Measurements from ENCODE around the gene PXT1. TPM values are rescaled to one million over a fixed set of nuclear protein-coding genes. Genes with fewer than 3 reads are reported as not detected.

Gene PXT1
- polyA plus RNA-seq, 1 experiment = not detected

- Histone ChIP-seq H3K4me3 (ENCODE audit: low read depth, low read length) (no peak overlapping the region), H3K27me3 (ENCODE audit: control insufficient read depth, insufficient read depth, low read length) (peaks cover 4% of the 10 kb centered on the region), H3K36me3 (ENCODE audit: control insufficient read depth, insufficient read depth, low read length) (no peaks in the 10 kb centered on the region)
- TF ChIP-seq, protein P1, sequence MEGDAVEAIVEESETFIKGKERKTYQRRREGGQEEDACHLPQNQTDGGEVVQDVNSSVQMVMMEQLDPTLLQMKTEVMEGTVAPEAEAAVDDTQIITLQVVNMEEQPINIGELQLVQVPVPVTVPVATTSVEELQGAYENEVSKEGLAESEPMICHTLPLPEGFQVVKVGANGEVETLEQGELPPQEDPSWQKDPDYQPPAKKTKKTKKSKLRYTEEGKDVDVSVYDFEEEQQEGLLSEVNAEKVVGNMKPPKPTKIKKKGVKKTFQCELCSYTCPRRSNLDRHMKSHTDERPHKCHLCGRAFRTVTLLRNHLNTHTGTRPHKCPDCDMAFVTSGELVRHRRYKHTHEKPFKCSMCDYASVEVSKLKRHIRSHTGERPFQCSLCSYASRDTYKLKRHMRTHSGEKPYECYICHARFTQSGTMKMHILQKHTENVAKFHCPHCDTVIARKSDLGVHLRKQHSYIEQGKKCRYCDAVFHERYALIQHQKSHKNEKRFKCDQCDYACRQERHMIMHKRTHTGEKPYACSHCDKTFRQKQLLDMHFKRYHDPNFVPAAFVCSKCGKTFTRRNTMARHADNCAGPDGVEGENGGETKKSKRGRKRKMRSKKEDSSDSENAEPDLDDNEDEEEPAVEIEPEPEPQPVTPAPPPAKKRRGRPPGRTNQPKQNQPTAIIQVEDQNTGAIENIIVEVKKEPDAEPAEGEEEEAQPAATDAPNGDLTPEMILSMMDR (IDR thresholded peaks at IDR 0.05; ENCODE audit: insufficient read depth, low read depth, low read length) = no peak
- ChIA-PET CTCF (interaction anchor here (0.6 to 0.9 kb wide), 4 partner anchors 11 to 325 kb away, joined by 3 to 5 read pairs (median 4); no protein-coding TSS in a partner anchor), POLR2A (no interaction called here)
- no peak for DNase-seq (ENCODE audit: low read depth)
Measured at GRCh38 chr6:36384095-36384494, 58.6 kb downstream of the PXT1 start.

GRCh38 chr6:36383606-36384005 is 59.0 kb downstream of the PXT1 start:
- Histone ChIP-seq H3K36me3 (ENCODE audit: control insufficient read depth, insufficient read depth, low read length) (no peaks in the 10 kb centered on the region), H3K27me3 (ENCODE audit: control insufficient read depth, insufficient read depth, low read length) (peaks cover 4% of the 10 kb centered on the region), H3K4me3 (ENCODE audit: low read depth, low read length) (no peak overlapping the region)
- ChIA-PET CTCF (interaction anchor here (0.9 to 1.0 kb wide), 2 partner anchors 10 to 23 kb away, joined by 3 to 5 read pairs; no protein-coding TSS in a partner anchor), POLR2A (no interaction called here)
- no peak for DNase-seq (ENCODE audit: low read depth)
- TF ChIP-seq, protein P1 (IDR thresholded peaks at IDR 0.05; ENCODE audit: insufficient read depth, low read depth, low read length) = no peak

- DNase-seq (ENCODE audit: low read depth) = no peak
- Histone ChIP-seq H3K36me3 (ENCODE audit: control insufficient read depth, insufficient read depth, low read length) (no peaks in the 10 kb centered on the region), H3K27me3 (ENCODE audit: control insufficient read depth, insufficient read depth, low read length) (peaks cover 4% of the 10 kb centered on the region), H3K4me3 (ENCODE audit: low read depth, low read length) (no peak overlapping the region)
- CTCF ChIA-PET = interaction anchor here (0.8 to 1.0 kb wide), 2 partner anchors 9 to 22 kb away, joined by 3 read pairs; no protein-coding TSS in a partner anchor
- POLR2A ChIA-PET = no interaction called here
- TF ChIP-seq, protein P1 (IDR thresholded peaks at IDR 0.05; ENCODE audit: insufficient read depth, low read depth, low read length) = no peak
Measured at GRCh38 chr6:36382976-36383375, 59.7 kb downstream of the PXT1 start.

GRCh38 chr6:36381502-36382389 is 60.9 kb downstream of the PXT1 start:
- Histone ChIP-seq H3K4me3 (ENCODE audit: low read depth, low read length) (no peak overlapping the region), H3K27me3 (ENCODE audit: control insufficient read depth, insufficient read depth, low read length) (no peaks in the 10 kb centered on the region), H3K36me3 (ENCODE audit: control insufficient read depth, insufficient read depth, low read length) (no peaks in the 10 kb centered on the region)
- TF ChIP-seq, protein P1 (IDR thresholded peaks at IDR 0.05; ENCODE audit: insufficient read depth, low read depth, low read length) = no peak
- DNase-seq (ENCODE audit: low read depth) = no peak
- ChIA-PET POLR2A (no interaction called here), CTCF (interaction anchor here (1.7 kb wide), 1 partner anchor 79 kb away, joined by 5 read pairs; no protein-coding TSS in a partner anchor)

GRCh38 chr6:36380166-36380565 is 62.5 kb downstream of the PXT1 start:
- CTCF ChIA-PET = interaction anchor here (1.3 to 1.7 kb wide), 2 partner anchors 13 to 78 kb away, joined by 5 read pairs; no protein-coding TSS in a partner anchor
- TF ChIP-seq, protein P1 (IDR thresholded peaks at IDR 0.05; ENCODE audit: insufficient read depth, low read depth, low read length) = no peak
- Histone ChIP-seq H3K27me3 (ENCODE audit: control insufficient read depth, insufficient read depth, low read length) (0 out of 2 replicates have a peak, but pooled peaks cover under 1% of the 10 kb centered on the region), H3K4me3 (ENCODE audit: low read depth, low read length) (no peak overlapping the region), H3K36me3 (ENCODE audit: control insufficient read depth, insufficient read depth, low read length) (no peaks in the 10 kb centered on the region)
- POLR2A ChIA-PET = no interaction called here
- DNase-seq (ENCODE audit: low read depth) = no peak
